ENCODE results near the gene PALM2AKAP2.

Gene PALM2AKAP2

DNA sequence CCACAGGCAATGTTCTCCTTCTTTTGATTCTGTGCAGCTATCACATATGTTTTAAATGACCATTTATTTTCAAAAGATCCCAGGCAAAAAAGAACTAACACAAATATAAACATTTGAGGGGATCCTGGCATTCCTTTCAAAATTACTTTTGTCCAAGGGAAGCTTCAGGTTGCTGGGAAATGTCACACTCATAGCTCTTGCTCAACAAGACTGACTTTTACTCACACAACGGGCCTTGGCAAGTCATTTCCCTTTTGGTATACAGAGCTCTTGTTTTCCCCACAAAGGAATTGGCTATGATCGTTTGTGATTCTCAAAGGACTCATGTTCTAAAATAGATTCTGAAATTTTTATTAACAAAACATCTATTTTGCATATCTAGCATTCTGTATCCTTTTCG is 4.5 kb upstream of the PALM2AKAP2 start:
- DNase-seq: no peak

DNA sequence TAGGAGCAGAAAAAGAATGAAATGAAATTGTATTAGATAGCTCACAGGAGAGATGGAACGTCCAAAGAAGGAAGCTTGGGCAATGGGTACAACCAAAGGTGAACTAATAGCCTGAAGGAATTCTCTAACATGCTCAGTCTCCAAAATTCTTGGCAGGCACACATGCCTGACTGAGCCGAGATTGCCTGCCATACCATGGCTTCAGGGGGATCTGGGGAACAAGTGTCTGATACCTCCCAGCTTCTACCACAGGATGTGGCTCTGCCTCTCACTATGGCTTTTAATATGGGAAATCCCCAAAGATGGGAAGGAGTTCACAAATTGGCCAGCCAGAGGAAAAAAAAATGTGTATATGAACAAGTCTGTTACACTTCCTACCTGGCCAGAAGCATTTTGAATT is 3.6 kb upstream of the PALM2AKAP2 start:
- no peak for DNase-seq

DNA sequence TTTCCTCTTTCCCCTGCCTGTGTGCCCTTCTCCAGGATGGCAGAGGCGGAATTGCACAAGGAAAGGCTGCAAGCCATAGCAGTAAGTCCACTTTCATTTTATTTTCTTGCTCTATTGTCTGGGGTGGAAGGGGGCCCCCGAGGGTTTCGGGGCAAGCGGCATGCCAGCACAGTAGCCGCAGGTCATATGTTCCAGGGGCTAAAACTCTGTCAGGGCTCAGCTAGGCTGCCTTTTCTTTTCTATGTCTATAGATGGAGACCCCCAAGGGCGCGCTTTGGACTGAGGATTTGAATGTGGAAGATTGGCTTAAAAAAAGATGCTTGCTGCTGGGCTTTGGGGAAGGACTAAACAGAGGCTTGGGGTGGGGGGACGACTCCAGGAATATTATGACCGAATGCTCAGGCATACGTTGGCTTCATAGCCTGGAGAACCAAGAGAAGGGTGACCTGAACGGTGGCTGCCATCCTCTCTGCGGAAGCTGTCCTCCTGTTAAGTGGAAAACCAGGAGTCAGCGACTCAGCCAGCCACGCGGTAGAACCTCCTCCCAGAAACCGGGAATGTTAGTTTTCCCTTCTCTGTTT is 545 bp downstream of the PALM2AKAP2 start:
- DNase-seq: no peak

DNA sequence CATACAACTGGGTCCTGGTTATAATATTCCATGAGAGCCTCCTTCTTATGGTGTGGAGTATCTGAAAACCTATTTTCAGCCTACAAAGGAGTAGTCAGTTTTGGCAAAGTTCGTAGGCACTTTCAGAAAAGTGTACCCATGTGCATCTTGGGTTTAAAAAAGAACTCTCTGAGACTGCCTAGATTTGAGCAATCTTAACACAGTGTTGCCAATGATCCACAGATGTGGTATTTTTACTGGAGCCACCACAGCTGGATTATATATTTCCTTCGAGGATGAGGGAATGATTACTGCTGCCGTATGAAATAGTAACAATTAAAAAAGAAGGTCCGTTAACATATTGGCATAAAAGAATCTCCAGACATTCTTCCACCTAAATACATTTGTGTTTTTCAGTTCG is 1.1 kb downstream of the PALM2AKAP2 start:
- DNase-seq: no peak

DNA sequence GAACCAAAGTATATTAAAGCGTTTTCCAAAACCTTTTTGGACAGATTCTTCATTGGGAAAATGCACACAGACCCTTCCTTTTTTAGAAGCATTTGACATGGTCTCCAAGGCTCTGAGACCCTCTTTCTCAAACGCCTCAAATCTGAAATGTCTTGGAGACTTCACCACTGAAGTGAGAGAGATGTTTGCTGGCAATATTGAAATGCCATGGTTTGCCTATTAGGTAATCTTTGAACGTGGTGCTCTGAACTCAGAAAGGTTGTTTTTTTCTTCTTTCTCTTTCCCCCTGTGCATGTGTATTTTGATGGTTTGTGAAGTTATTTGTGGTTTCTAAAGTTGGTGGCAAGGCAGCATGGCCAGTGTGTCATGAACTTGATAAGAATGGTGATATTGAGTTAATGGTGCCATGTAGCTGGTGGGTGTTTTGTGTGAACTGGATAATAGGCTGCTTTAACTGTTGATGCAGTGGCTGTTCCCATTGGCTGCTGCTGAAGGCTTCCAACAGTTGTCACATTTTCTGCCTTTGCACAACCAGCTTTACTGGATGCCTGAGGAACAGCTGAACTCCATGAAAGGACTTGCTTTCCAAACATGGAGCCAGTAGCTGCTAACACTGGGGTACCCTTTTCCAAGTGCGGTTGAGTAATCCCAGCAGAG is 1.7 kb downstream of the PALM2AKAP2 start:
- no peak for DNase-seq

DNA sequence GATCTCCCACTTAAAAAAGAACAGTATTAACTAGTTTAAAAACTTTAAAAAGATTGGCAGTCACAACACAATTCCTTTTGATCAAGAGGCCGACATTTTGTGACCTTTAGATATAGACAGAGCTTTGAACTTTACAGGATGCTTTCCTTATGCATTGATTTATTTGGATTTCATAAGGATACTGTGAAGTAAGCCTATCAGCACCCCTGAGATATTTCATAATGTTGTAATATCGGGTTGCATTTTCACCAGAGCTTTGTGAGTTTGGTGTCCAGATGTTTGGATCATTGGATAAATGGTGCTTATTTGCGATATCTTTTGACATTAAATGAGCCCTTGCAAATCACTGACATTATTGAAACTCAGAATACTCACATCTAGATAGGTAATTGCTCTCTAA is 7.7 kb downstream of the PALM2AKAP2 start:
- no peak for DNase-seq

DNA sequence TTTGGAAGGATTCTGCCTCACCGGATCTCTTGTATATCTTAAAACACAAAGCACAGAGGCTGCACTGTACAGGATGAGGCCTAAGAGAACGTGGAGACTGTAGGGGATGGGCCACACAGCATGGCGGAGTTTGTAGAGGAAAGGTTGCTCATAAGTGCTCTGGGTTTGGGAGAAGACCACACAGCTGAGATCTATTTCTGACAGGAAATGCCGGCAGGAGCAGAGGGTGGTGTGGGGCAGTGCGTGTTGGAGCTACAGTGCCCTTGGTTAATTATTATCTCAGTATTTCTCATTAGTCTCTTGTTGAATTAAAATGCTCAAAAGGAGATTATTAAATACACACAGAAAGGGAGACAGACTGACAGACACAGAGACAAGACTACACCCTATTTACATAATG is 9.6 kb downstream of the PALM2AKAP2 start:
- DNase-seq: no peak

DNA sequence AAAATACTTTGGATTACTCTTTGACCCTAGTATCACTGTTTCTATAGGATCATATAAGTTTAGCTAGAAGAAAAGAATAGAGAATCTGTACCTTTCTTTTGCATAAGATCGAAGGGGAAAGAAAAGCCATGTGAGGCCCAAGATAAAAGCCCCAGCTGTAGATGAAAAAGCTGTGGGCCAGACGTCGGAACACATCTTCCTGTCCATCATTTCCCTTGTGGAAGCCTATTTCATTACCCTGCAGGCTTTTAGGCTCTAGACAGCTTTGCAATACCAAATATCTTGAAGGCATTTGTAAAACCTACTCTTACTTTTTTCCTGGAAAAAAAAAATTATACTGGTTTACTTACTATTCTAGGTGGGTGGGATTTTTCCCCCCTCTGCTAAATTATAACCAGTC is 10.0 kb downstream of the PALM2AKAP2 start:
- DNase-seq: no peak

DNA sequence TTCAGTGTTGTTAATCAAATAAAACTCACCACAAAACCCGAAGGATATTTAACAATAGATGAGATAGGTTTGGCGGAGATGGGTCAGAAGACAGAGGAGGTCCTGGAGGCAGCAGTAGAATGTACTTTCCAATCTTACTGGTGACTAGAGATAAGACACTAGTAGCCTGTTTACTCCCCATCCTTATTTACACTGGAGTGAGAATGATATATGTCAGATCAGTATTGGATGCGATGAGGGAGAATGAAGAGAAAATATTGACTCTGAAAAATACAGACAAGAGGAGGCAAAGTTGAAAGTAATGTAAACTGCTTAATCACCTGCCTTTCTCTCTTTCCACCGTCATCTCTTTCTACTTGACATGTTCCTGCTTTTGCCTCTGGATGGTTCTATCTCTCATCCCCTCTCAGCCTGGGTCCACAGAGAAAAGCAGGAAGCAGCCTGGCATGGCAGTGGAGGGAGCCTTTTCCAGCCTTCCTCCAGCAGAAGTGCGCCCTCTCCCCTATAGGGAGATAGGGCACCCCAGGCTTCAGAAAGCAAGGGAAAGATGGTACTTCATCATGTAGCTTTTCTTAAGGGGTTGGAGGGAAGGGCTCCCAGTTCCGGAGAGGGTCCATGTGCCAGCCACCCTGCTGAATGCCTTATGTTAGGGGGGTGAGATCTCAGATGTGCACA is 11.1 kb downstream of the PALM2AKAP2 start:
- DNase-seq: no peak

DNA sequence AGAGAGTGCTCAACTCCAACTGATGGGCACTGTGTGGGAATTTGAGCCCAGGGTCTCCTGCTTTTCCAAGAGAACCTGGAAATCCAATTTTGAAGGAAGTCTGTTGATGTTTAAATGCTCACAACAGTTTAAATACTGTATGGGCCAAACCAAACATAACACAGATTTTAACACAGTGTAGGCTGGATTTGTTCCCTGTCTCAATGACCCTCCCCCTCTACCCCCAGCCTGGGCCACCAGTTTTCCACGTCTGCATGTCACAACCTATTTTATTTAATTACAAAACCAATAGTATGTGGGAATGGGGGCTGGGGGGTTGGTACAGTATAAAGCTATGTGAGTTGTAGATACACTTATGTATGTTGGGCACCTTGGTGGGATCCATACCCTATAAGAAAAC is 11.7 kb downstream of the PALM2AKAP2 start:
- no peak for DNase-seq

DNA sequence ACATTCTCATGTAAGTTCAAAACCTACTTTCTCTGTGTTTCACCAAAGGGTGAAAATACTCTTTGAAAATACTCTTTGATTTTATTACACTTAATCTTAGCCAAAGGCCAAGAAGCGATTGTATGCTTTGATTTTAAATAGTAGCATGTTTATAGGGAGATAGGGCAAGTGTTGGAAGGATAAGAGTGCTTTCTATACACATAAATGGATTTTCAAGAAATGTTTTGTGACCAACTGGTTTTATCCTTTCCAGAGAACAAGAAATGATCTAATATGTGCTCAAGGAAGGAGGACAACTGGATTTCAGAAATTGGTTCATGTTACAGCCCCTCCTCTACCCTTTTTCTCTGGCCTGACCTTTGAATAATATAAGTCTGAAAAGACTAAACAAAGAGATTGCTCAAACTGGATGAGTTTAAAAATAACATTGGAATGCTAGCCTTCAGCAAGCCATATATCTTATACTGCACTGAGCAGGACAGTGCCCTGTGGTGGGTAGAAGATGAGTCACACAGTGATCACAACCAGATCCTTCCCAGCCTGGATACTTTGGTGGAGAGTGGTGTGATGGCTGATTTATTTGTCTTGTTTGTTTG is 13.1 kb downstream of the PALM2AKAP2 start:
- no peak for DNase-seq

DNA sequence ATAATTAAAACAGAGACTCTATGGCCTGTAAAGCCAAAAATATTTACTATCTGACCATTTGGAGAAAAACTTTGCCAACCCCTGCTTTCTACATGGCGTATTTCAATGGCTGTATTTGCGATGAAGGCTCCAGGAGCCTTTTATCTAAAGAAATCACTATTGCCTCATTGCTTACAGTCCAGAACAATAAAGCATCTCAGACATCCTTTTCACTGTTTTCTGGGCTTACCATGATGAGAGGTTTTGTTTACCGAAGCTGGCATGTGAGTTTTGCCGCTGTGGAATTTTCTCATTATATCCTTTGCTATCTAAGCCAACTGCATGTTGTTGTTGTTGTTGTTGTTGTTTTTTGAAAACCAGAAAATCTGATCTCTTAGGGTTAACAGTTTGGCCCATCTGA is 13.9 kb downstream of the PALM2AKAP2 start:
- DNase-seq: no peak

DNA sequence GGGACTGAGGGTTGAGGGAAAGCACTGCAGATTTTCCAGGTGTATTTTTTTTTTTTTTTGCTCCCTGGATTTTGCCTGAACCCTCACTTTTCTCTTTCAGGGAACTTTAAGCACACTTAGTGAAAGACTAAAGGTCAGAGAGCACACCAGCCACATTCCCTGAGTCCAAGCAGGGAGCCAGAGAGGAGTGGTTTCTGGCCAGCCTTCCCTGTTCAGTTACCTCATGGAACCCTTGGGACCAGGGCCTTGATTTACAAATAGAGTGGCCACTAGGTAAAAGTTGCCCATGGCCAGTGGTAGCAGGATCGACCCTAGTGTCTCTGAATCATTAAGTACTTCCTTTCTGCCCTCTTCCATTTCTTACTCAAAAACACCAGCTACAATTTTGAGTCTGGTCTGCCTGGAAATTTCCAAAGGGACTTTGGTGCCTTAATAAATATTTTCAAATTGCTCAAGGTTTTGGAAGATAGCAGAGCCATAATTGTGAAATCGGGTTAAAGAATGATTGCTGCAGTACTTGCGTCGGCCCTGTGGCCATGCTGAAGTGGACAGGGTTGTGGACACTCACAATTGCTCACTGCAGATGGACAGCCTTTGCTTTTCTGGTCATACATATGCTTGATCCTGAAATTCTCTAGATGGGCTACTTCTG is 14.5 kb downstream of the PALM2AKAP2 start:
- no peak for DNase-seq

DNA sequence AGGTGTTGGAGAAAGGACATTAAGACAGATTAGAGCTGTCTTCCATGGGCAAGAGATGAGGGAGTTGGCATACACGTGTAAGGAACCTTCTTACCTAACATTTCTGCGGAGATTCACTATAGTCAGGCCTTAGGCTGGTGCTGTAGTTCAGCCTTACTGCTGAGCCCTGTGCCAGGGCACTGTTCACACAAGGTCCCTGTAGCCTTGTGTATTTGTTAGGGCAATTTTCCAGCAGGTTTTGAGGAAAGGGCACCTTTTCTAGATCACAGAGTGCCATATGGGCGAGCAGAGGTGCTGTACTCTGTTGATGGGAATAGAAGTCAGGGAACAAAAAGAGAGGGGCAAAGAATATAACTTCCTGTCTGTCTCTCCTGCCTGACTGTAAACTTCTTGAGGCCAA is 15.6 kb downstream of the PALM2AKAP2 start:
- DNase-seq: no peak

DNA sequence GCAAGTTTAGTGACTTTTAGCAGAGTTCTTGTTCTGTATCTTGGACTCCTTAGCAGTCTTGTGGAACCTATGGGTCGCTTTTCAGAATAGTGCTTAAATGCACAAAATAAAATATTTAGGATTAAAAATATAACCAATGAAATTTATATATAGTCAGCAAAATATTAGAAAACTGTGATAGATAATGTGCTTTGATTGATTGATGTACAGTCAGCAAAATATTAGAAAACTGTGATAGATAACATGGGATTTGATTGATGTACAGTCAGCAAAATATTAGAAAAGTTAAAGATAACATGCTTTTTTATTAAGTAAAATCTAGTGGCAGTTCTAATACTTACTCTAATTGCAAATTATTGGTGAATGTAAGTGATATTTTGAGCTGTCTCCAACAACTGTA is 16.1 kb downstream of the PALM2AKAP2 start:
- no peak for DNase-seq

DNA sequence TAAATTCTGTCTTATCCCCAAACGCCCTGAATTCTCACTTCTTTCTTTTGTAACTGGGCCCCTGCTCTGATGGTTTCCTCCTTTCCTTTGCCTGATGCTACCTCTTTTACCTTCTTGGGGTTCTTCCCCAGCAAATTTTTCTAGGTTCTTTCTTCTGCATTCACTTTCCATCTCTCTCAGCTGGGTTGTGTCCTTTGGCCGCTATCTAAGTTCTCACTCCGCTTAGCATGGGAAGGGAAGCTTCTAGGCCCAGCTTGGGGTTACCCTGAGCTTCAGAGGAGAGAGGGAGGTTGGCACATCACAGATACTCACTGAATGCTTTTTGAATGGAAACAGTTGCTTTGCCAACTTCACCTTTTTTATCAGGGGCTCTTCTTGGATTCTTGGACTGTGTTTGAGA is 17.0 kb downstream of the PALM2AKAP2 start:
- no peak for DNase-seq

DNA sequence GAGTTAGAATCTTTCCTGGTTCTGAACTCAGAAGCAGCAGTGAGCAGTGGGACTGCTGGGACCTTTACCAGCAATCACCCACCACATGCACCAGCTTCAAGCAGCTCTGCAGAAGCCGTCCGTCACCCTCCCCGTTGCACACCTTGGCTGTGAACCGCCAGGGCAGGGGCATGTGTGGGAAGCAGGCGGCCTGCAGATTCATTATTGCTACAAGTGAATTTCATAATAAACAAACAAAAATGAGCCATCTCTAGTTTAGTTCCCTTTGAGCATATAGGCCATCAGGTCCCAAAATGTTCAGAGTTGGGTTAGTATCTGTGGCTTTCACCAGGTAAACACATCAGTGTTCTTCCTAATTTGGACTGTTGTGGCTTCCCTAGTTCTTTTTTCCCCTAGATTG is 17.5 kb downstream of the PALM2AKAP2 start:
- DNase-seq: no peak

DNA sequence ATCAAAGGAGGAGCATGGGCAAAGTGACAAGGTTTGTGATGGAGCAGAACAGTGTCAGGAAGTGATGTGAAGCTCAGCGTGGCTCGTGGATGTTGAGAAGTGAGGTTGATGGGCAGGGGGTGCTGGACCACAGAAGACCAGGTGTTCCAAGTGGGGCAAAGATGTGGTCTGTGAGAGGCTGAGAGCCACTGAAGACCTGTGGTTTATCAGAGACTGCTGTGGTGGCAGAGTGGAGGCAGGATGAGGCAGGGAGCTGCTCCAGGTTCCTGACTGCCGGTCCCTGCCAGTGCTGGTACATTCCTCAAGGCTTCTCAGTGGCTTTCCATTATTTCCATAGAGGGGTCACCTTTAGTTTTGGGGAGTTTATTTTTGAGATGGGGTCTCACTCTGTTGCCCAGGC is 19.1 kb downstream of the PALM2AKAP2 start:
- DNase-seq: no peak

DNA sequence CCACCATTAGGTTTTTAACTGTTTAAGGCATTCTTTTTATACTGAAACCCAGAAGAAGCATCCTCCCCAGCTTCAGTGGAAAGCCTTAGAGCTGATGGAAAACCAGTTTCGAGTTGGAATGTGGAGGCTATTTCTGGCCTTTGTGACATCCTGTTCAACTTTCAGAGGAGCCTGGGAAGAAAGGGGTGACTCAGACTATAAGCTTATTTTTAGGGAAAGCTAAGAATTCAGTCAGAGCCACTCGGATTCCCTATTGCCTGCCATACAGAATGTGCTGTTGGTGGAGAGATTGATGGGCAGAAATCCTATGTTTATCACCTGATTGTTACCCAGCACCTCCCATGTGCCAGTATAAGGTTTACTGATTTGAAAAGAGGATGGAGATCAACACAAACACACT is 19.8 kb downstream of the PALM2AKAP2 start:
- DNase-seq: no peak

DNA sequence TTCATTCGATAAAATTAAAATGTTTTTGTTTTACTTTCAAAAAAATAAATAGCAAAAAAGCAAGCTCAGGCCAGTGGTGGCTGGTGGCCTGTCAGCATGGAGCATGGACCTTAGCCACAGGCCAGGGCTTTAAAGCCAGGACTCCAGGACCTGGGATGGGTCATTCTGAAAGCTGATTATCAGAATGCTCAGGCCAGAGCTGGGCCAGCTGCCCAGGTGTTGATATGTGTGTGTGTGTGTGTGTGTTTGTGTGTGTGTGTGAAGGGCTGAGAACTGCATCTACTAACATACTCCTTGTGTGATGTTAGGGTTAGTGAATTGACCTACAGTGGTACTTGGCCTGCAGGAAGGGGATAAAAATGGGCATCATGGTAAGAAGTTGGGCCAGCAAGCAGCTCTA is 21.5 kb downstream of the PALM2AKAP2 start:
- no peak for DNase-seq

DNA sequence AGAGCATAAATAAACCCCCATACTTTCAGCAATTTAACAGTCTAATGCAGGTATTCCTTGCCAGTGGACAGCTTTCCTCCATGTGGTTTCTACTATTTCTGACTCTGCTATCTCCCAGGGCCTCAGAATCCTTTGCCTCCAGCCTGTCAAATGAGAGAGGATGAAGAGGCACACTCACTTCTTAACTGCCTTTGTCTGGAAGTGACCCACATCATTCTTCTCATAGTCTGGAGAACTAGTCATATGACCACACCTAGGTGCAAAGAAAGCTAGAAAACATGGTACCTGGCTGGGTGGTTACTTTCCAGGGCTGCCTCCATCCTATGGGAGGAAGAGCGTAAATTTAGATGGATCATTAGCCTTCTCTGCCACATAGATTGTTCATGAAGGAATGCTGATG is 22.5 kb downstream of the PALM2AKAP2 start:
- no peak for DNase-seq

DNA sequence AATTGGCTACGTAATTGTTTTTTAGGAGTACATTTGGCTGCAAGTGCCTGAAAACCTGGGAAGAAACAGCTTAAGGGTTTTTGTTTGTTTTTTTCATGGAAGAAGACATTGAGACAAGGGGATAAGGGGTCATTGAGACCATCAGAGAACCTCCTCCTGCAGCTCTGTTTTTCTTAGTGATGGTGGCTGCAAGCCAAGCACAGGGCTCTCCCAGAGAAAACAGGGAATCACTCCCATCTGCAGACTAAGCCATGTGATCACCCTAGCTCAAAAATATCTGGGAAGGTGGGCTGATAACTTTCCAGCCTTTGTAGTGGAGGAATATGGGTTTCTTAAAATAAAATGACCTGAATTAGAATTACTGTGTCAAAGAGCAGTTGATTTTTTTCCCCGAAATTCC is 25.1 kb downstream of the PALM2AKAP2 start:
- no peak for DNase-seq

DNA sequence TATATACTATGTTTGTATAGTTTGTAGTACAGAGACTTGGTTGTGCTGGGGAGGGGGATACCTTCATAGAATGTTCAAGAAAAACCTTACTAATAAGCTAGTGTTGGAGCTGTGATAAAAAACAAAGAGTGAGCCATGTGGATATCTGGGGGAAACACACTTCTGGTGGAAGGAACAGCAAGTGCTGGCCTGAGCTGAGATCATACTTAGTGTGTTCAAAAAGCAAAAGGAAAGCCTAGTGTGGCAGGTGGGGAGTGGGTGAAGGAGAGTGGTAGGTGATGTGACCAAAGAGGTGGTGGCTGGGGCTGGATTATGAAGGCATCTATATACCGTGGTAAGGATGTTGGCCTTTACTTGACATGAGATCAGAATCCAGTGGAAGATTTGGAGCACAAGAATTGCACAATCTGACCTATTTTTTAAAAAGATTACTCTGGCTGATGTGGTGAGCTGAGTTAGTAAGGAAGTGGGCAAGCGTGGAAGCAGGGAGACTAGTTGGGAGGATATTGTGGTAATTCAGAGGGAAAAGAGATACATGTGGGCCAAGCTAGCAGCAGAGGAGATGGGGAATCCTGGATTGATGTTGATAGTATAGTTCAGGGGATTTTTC is 26.6 kb downstream of the PALM2AKAP2 start:
- no peak for DNase-seq
